Spleen (tissue), 11 donors: Measurements from ENCODE around the gene WDR7. TPM values are rescaled to one million over a fixed set of nuclear protein-coding genes. Genes with fewer than 3 reads are reported as not detected.

Source experiments
- DNase-seq: peaks from one replicate; pipeline ENCODE4 v3.0.0-alpha.2; 2020
- H3K27ac ChIP-seq, 8 donors: fragments of 200-600 bp; sonication (generic) in 7 of 8; 1 replicate in 4 of 8; 2 replicates in 4 of 8; pipeline versions ENCODE4 v1.5.0 to v1.8.0; 2016 to 2021; ENCODE audit warnings: inconsistent platforms in 4 of 8, mild to moderate bottlenecking in 4 of 8, moderate library complexity in 1 of 8
- H3K27me3 ChIP-seq, 7 donors: fragments of 200-600 bp; sonication (generic) in 6 of 7; replicated peaks in 1 of 7; 1 replicate in 4 of 7; 2 replicates in 3 of 7; pipeline versions ENCODE4 v1.5.0 to v1.8.0; 2016 to 2021; ENCODE audit warnings: inconsistent platforms in 3 of 7, mild to moderate bottlenecking in 1 of 7
- H3K36me3 ChIP-seq, 6 donors: fragments of 200-600 bp; sonication (generic) in 5 of 6; 1 replicate in 4 of 6; 2 replicates in 2 of 6; pipeline versions ENCODE4 v1.5.0 to v1.8.0; 2016 to 2021; ENCODE audit warnings: inconsistent platforms in 2 of 6
- H3K4me1 ChIP-seq, 6 donors: fragments of 200-600 bp; sonication (generic) in 5 of 6; 1 replicate in 3 of 6; 2 replicates in 3 of 6; pipeline versions ENCODE4 v1.5.0 to v1.8.0; 2016 to 2021; ENCODE audit warnings: inconsistent platforms in 3 of 6
- H3K4me3 ChIP-seq, 8 donors: fragments of 200-600 bp; sonication (generic) in 7 of 8; 1 replicate in 4 of 8; 2 replicates in 4 of 8; pipeline versions ENCODE4 v1.5.0 to v1.8.0; 2016 to 2021; ENCODE audit warnings: inconsistent platforms in 4 of 8, mild to moderate bottlenecking in 4 of 8, moderate library complexity in 2 of 8
- H3K9me3 ChIP-seq, 8 donors: fragments of 200-600 bp; sonication (generic) in 7 of 8; 1 replicate in 4 of 8; 2 replicates in 4 of 8; pipeline versions ENCODE4 v1.5.0 to v1.8.0; 2016 to 2021; ENCODE audit warnings: inconsistent platforms in 4 of 8
- POLR2A ChIP-seq, 3 donors: fragments of 450-650 bp; IDR thresholded peaks; one replicate each; pipeline ENCODE4 v1.5.1; 2017; ENCODE audit warnings: antibody characterized with exemption in 3 of 3, mild to moderate bottlenecking in 1 of 3
- POLR2AphosphoS5 ChIP-seq, 3 donors: sonication (generic); formaldehyde crosslinking; IDR thresholded peaks; one replicate each; pipeline ENCODE4 v1.5.1; 2017; ENCODE audit warnings: antibody characterized with exemption in 3 of 3
- WGBS, 5 donors: extraction: QIAGEN DNeasy Blood & Tissue Kit in 3 of 5; methylation state at CpG; one replicate each; pipeline versions ENCODE4 v1.1.5 to v1.1.7; 2013 to 2018; 5-methylcytosine and 5-hydroxymethylcytosine counted together
- intact Hi-C: fragments of 100-400 bp; cut with DNase I; formaldehyde crosslinking; loops from one replicate; pipeline ENCODE4 v1.15.0; 2023; ENCODE audit warnings: low total_unique reads
- polyA plus RNA-seq, 3 donors: library from polyadenylated mRNA; stranded (reverse); fragments of 200-250 nt; gene quantifications; one replicate each; pipeline ENCODE4 v1.2.1, GENCODE V29; 2013
- total RNA-seq, 7 donors: library from RNA; depleted of rRNA in 3 of 7; stranded (reverse); fragments of >200 nt in 3 of 7; fragmentation: NEBNext Ultra II Directional in 4 of 7; extraction: Animal tissue kit (Norgen Biotek cat#: 25700) in 4 of 7; gene quantifications; one replicate each; pipeline versions ENCODE4 v1.1.0 to v1.2.1, GENCODE V29; 2016 to 2021
- TF ChIP-seq, protein P1 (sequence below), 11 experiments: fragments of 200-600 bp in 7 of 11; fragments of 450-650 bp in 4 of 11; sonication (generic) in 4 of 11; IDR thresholded peaks in 8 of 11; conservative IDR thresholded peaks in 3 of 11; 1 replicate in 7 of 11; 2 replicates in 4 of 11; pipeline versions ENCODE4 v1.4.0 to v1.8.0; 2016 to 2021; ENCODE audit warnings: antibody characterized with exemption in 11 of 11, inconsistent platforms in 4 of 11, mild to moderate bottlenecking in 1 of 11
- donor health status: healthy with polysubstance abuse.
- donor health status: DM: no; HTN: no; CAD: no; lungs with moderate emphysema.
- donor health status: DM: no; HTN: no; CAD: no.
- donor health status: Bipolar disorder and iron deficiency.
- donor health status: healthy.
- donor health status: DM: no; HTN: no; CAD: no.
- donor health status: DM: yes; HTN: yes; CAD: no.

Gene WDR7
- total and polyA plus RNA-seq, 10 donors, result 2.8 to 55.9 (median 42.8) TPM

DNA sequence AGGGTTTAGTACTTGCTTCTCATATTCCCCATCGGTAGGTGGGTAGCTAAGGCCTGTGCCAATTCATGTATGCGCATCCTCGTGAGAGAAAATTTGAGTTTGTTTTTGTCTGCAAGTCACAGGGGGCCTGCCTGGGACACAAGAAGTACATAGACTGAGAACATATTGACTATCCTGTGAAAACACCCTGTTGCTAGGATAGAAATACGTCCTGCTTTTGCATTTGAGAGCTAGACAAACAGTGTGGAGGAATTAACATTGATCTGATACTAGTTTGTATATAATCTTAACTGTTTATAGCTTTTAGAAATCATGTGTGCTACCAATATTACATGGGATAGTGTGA is 10.9 kb downstream of the WDR7 start:
- 46 to 50% (median 49%) methylated on average over 4 of the region's 4 CpGs for WGBS, 5 donors
- Histone ChIP-seq H3K4me3 (no peak overlapping the region), H3K27ac (no peak overlapping the region), H3K4me1 (peaks cover 0 to 20% (median 0%) of the 10 kb centered on the region in 6 donors), H3K27me3 (no peaks in the 10 kb centered on the region), H3K9me3 (no peaks in the 10 kb centered on the region), H3K36me3 (peaks cover 0 to 15% (median 0%) of the 10 kb centered on the region in 6 donors)
- intact Hi-C loops, result no loop called here
- no peak for DNase-seq
- TF ChIP-seq, protein P1, sequence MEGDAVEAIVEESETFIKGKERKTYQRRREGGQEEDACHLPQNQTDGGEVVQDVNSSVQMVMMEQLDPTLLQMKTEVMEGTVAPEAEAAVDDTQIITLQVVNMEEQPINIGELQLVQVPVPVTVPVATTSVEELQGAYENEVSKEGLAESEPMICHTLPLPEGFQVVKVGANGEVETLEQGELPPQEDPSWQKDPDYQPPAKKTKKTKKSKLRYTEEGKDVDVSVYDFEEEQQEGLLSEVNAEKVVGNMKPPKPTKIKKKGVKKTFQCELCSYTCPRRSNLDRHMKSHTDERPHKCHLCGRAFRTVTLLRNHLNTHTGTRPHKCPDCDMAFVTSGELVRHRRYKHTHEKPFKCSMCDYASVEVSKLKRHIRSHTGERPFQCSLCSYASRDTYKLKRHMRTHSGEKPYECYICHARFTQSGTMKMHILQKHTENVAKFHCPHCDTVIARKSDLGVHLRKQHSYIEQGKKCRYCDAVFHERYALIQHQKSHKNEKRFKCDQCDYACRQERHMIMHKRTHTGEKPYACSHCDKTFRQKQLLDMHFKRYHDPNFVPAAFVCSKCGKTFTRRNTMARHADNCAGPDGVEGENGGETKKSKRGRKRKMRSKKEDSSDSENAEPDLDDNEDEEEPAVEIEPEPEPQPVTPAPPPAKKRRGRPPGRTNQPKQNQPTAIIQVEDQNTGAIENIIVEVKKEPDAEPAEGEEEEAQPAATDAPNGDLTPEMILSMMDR (IDR thresholded peaks at IDR 0.05 in 8 of 11, conservative IDR thresholded peaks at IDR 0.05 in 3 of 11), result no peak
- TF ChIP-seq POLR2AphosphoS5 (IDR thresholded peaks at IDR 0.05) (no peak), POLR2A (IDR thresholded peaks at IDR 0.05) (no peak)

DNA sequence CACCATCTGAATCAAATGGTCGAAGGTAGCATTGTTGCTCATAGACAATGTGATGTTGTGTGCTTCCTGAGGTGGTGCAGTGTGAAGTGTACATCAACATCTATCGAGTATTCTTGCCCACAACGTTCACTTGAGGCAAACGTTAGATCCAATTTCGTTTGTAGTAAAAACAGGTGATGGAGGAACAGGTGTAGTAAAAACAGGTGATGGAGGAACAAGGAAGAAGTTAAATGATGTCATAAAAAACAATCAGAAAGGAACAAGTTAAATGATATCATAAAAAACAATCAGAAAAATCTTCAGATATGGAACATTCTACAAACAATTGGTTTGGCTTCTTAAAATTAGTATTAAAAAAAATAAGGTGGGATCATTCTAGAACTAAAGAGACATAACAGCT is 11.3 kb downstream of the WDR7 start:
- peaks cover 0 to 22% (median 0%) of the 10 kb centered on the region in 6 donors for H3K4me1 ChIP-seq

DNA sequence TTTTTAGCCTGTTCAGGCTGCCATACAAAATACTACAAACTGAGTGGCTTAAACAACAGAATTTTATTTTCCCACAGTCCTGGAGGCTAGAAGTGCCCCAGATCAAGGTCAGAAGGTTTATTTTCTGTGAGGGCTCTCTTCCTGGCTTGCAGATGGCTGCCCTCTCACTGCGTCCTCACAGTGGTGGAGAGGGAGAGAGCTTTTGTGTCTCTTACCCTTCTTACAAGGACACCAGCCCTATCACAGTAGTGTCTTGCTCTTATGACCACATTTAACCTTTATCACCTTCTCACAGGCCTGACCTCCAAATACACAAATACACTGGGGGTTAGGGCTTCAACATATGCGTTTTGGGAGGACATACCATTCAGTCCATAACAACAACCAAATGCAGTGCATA is 11.7 kb downstream of the WDR7 start:
- intact Hi-C loops, result no loop called here
- WGBS, 5 donors, result 69 to 86% (median 74%) methylated on average over 2 of the region's 2 CpGs
- no peaks in the 10 kb centered on the region for H3K27me3 ChIP-seq
- TF ChIP-seq, protein P1 (IDR thresholded peaks at IDR 0.05 in 8 of 11, conservative IDR thresholded peaks at IDR 0.05 in 3 of 11), result no peak
- TF ChIP-seq POLR2A (IDR thresholded peaks at IDR 0.05), result no peak
- no peak for TF ChIP-seq POLR2AphosphoS5 (IDR thresholded peaks at IDR 0.05)
- peak overlapping the region in 1 of 8 donors; percentile 31 for H3K27ac ChIP-seq
- H3K36me3 ChIP-seq, result peaks cover 0 to 6% (median 0%) of the 10 kb centered on the region in 6 donors
- DNase-seq, result no peak
- H3K4me3 ChIP-seq, result no peak overlapping the region
- H3K9me3 ChIP-seq, result no peaks in the 10 kb centered on the region
- peaks cover 0 to 22% (median 0%) of the 10 kb centered on the region in 6 donors for H3K4me1 ChIP-seq

More for the DNA sequence above, 11.3 kb downstream of the WDR7 start:
- no peak overlapping the region for H3K4me3 ChIP-seq
- peaks cover 0 to 10% (median 0%) of the 10 kb centered on the region in 6 donors for H3K36me3 ChIP-seq
- DNase-seq, result no peak
- 84 to 88% (median 87%) methylated on average over 5 of the region's 5 CpGs for WGBS, 5 donors
- no peaks in the 10 kb centered on the region for H3K27me3 ChIP-seq
- H3K27ac ChIP-seq, result no peak overlapping the region
- no peaks in the 10 kb centered on the region for H3K9me3 ChIP-seq
- TF ChIP-seq, protein P1 (IDR thresholded peaks at IDR 0.05 in 8 of 11, conservative IDR thresholded peaks at IDR 0.05 in 3 of 11), result no peak
- TF ChIP-seq POLR2A (IDR thresholded peaks at IDR 0.05), result no peak
- no peak for TF ChIP-seq POLR2AphosphoS5 (IDR thresholded peaks at IDR 0.05)
- intact Hi-C loops, result no loop called here

DNA sequence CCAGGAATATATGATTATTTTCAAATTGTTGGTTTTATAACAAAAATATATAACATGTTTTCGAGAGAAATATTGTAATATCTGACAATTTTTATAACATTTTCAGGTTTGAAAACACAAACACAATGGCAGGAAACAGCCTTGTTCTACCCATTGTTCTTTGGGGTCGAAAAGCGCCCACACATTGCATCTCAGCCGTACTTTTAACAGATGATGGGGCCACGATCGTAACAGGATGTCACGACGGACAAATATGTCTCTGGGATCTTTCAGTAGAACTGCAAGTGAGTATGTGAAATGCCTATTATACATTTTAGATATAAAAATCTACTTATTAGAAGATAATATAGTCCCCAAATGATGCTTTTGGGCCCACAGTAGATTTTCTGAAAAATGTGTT is 21.2 kb downstream of the WDR7 start:
- Histone ChIP-seq H3K36me3 (peaks cover 0 to 35% (median 6%) of the 10 kb centered on the region in 6 donors), H3K4me3 (no peak overlapping the region), H3K4me1 (peaks cover 0 to 13% (median 3%) of the 10 kb centered on the region in 6 donors), H3K9me3 (peaks cover 0 to under 1% (median 0%) of the 10 kb centered on the region in 8 donors), H3K27ac (no peak overlapping the region), H3K27me3 (no peaks in the 10 kb centered on the region)
- no peak for DNase-seq
- intact Hi-C loops, result no loop called here
- 66 to 77% (median 75%) methylated on average over 8 of the region's 8 CpGs for WGBS, 5 donors
- TF ChIP-seq POLR2A (IDR thresholded peaks at IDR 0.05), result no peak

DNA sequence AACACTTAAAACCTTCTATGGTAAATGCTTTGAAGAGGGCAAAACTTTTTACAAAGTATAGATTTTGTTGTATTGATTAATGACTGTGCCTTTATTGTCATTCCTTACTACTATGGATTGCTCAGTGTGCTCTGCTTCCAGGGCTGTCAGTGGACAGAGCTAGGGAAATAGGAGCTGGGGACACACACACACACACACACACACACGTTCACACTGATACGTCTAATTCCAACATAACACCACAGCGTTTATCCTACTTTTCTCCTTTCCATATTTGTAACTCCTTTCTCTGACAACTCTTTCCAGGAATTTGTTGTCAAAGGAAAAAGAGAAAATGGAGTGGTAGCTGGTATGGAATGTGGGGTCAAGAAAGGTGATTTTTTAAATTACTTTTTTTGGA is 21.8 kb downstream of the WDR7 start:
- no peak overlapping the region for H3K27ac ChIP-seq
- no peaks in the 10 kb centered on the region for H3K27me3 ChIP-seq
- WGBS, 5 donors, result 73 to 83% (median 78%) methylated on average over 3 of the region's 3 CpGs
- no peak for DNase-seq
- peaks cover 0 to 6% (median 0%) of the 10 kb centered on the region in 8 donors for H3K9me3 ChIP-seq
- TF ChIP-seq POLR2A (IDR thresholded peaks at IDR 0.05) (no peak), POLR2AphosphoS5 (IDR thresholded peaks at IDR 0.05) (no peak)
- TF ChIP-seq, protein P1 (IDR thresholded peaks at IDR 0.05 in 8 of 11, conservative IDR thresholded peaks at IDR 0.05 in 3 of 11), result no peak
- peaks cover 0 to 13% (median 3%) of the 10 kb centered on the region in 6 donors for H3K4me1 ChIP-seq
- no peak overlapping the region for H3K4me3 ChIP-seq
- peaks cover 0 to 35% (median 6%) of the 10 kb centered on the region in 6 donors for H3K36me3 ChIP-seq
- intact Hi-C loops, result no loop called here
